HepG2 (cell line): ENCODE data around the gene HOXC9. TPM values are rescaled to one million over a fixed set of nuclear protein-coding genes. Genes with fewer than 3 reads are reported as not detected.

Source experiments
- ATAC-seq: fragments of 200-7000 bp; cut with Tn5 transposase; 3 replicates; pipeline ENCODE4 v1.9.1; 2020; ENCODE audit warnings: mild to moderate bottlenecking, moderate library complexity
- BruUV-seq: library from RNA; stranded (reverse); fragments of 400-500 nt; replicated peaks from 2 replicates; lab custom pipeline; 2021; lab: Mats Ljungman, UMichigan
- CTCF ChIA-PET: fragments of 300-600 bp; formaldehyde crosslinking; extraction: SDS; loops from one replicate; lab custom pipeline; 2021; ENCODE audit warnings: low total read pairs, inconsistent platforms, low intra/inter-chr PET ratio; lab: Yijun Ruan, JAX
- POLR2A ChIA-PET: fragments of 350-600 bp; sonication (Branson Sonifier 250); formaldehyde crosslinking; loops from one replicate; lab custom pipeline; 2020; ENCODE audit warnings: antibody characterized with exemption, inconsistent platforms; lab: Yijun Ruan, JAX
- DNase-seq: peaks from one replicate; pipeline ENCODE4 v3.0.0-alpha.2; 2015; ENCODE audit warnings: low spot score
- FAIRE-seq: peaks from 3 replicates; lab custom pipeline; 2011; peaks lifted over from hg19 to GRCh38; lab: Jason Lieb, UNC
- H2AFZ ChIP-seq: one replicate; pipeline ENCODE4 v1.6.1; 2011; ENCODE audit warnings: low read length, inconsistent platforms
- H3K27ac ChIP-seq: fragments of 300-600 bp; 3 replicates; pipeline ENCODE4 v1.8.0; 2011; ENCODE audit warnings: mixed run types, mild to moderate bottlenecking, mixed read lengths, low read length, inconsistent platforms; ENCODE audit not compliant: insufficient read depth; ENCODE audit errors: extremely low read length
- H3K27me3 ChIP-seq, 2 experiments: fragments of 200-600 bp in 1 of 2; 2 replicates in 1 of 2; 3 replicates in 1 of 2; pipeline versions ENCODE4 v1.6.0 to v1.8.0; 2011; ENCODE audit warnings: low read length in 2 of 2, mild to moderate bottlenecking in 2 of 2, moderate library complexity in 2 of 2, inconsistent platforms in 1 of 2; ENCODE audit not compliant: insufficient read depth in 2 of 2, control insufficient read depth in 1 of 2
- H3K36me3 ChIP-seq, 2 experiments: fragments of 200-600 bp in 1 of 2; replicated peaks in 1 of 2; 2 replicates in 1 of 2; 3 replicates in 1 of 2; pipeline versions ENCODE4 v1.5.1 to v1.8.0; 2011; ENCODE audit warnings: low read length in 2 of 2, inconsistent platforms in 1 of 2; ENCODE audit not compliant: insufficient read depth in 2 of 2, control insufficient read depth in 1 of 2
- H3K4me1 ChIP-seq: 2 replicates; pipeline ENCODE4 v1.5.1; 2012; ENCODE audit warnings: low read length, inconsistent platforms; ENCODE audit not compliant: insufficient read depth
- H3K4me2 ChIP-seq: 2 replicates; pipeline ENCODE4 v1.6.0; 2011; ENCODE audit warnings: low read depth, low read length, inconsistent platforms
- H3K4me3 ChIP-seq, 3 experiments: fragments of 200-600 bp in 1 of 3; sonication (generic), shearing (Covaris generic) in 1 of 3; replicated peaks in 1 of 3; 2 replicates each; pipeline ENCODE4 v1.5.1; 2011 to 2016; ENCODE audit warnings: low read length in 3 of 3, inconsistent platforms in 2 of 3, low read depth in 2 of 3, mild to moderate bottlenecking in 2 of 3, control low read depth in 1 of 3, mixed read lengths in 1 of 3; ENCODE audit not compliant: insufficient read depth in 1 of 3
- H3K79me2 ChIP-seq: one replicate; pipeline ENCODE4 v1.6.1; 2011; ENCODE audit warnings: low read length, inconsistent platforms; ENCODE audit not compliant: insufficient read depth
- H3K9ac ChIP-seq: 2 replicates; pipeline ENCODE4 v1.6.0; 2011; ENCODE audit warnings: mild to moderate bottlenecking, low read depth, low read length, inconsistent platforms; ENCODE audit not compliant: insufficient read depth
- H3K9me3 ChIP-seq: 2 replicates; pipeline ENCODE4 v1.5.1; 2012; ENCODE audit warnings: mild to moderate bottlenecking, low read length
- H4K20me1 ChIP-seq: 2 replicates; pipeline ENCODE4 v1.6.0; 2011; ENCODE audit warnings: inconsistent platforms, mild to moderate bottlenecking, low read length, moderate library complexity; ENCODE audit not compliant: insufficient read depth
- FOXO4 ChIP-seq: sonication (generic); formaldehyde crosslinking; conservative IDR thresholded peaks from 2 replicates; pipeline ENCODE4 v1.8.1; 2023; ENCODE audit warnings: missing genetic modification reagents
- KDM5B ChIP-seq: sonication (generic); formaldehyde crosslinking; IDR thresholded peaks from 2 replicates; pipeline ENCODE4 v1.4.0; 2020; ENCODE audit warnings: missing genetic modification reagents, mild to moderate bottlenecking, borderline replicate concordance
- MED13 ChIP-seq: sonication (generic); formaldehyde crosslinking; IDR thresholded peaks from 2 replicates; pipeline ENCODE4 v1.5.0; 2020; ENCODE audit warnings: missing genetic modification reagents
- POLR2AphosphoS5 ChIP-seq: IDR thresholded peaks from 2 replicates; pipeline ENCODE4 v1.6.1; 2012; ENCODE audit warnings: low read depth, low read length
- RFX5 ChIP-seq: IDR thresholded peaks from 2 replicates; pipeline ENCODE4 v1.6.1; 2011; ENCODE audit warnings: low read depth, low read length, improper control_type of control experiment
- SP4 ChIP-seq: sonication (generic); formaldehyde crosslinking; IDR thresholded peaks from 2 replicates; pipeline ENCODE4 v1.8.1; 2023; ENCODE audit warnings: mild to moderate bottlenecking, missing genetic modification reagents
- THAP9 ChIP-seq: sonication (generic); formaldehyde crosslinking; IDR thresholded peaks from 2 replicates; pipeline ENCODE4; 2020; ENCODE audit warnings: missing genetic modification reagents, mild to moderate bottlenecking, borderline replicate concordance
- ZBTB10 ChIP-seq: sonication (generic); formaldehyde crosslinking; IDR thresholded peaks from 2 replicates; pipeline ENCODE4 v1.4.0; 2020; ENCODE audit warnings: missing genetic modification reagents, borderline replicate concordance
- ZMYM2 ChIP-seq: sonication (generic); formaldehyde crosslinking; IDR thresholded peaks from 2 replicates; pipeline ENCODE4 v1.8.0; 2022; ENCODE audit warnings: mild to moderate bottlenecking, missing genetic modification reagents
- ZNF432 ChIP-seq: sonication (generic); formaldehyde crosslinking; IDR thresholded peaks from 2 replicates; pipeline ENCODE4 v1.5.0; 2020; ENCODE audit warnings: missing genetic modification reagents, mild to moderate bottlenecking, borderline replicate concordance
- ZNF512B ChIP-seq: sonication (generic); formaldehyde crosslinking; IDR thresholded peaks from 2 replicates; pipeline ENCODE4 v1.5.1; 2020; ENCODE audit warnings: missing genetic modification reagents, mild to moderate bottlenecking, borderline replicate concordance
- ZNF691 ChIP-seq: sonication (generic); formaldehyde crosslinking; IDR thresholded peaks from 2 replicates; pipeline ENCODE4 v1.4.0; 2020; ENCODE audit warnings: missing genetic modification reagents, low read depth, mild to moderate bottlenecking, borderline replicate concordance
- WGBS: methylation state at CpG from one replicate; pipeline ENCODE4 v1.1.6; 2017; ENCODE audit warnings: low lambda C conversion rate; 5-methylcytosine and 5-hydroxymethylcytosine counted together
- in situ Hi-C: cut with HindIII; loops from 2 replicates; pipeline ENCODE4 v1.10.0; 2017; ENCODE audit warnings: low pct_unique_long_range_greater_than_20kb; ENCODE audit not compliant: extremely low pct_ligation_motif_present
- intact Hi-C: fragments of 100-400 bp; cut with micrococcal nuclease; formaldehyde crosslinking; loops from one replicate; pipeline ENCODE4 v1.10.0; 2022; ENCODE audit not compliant: unreplicated experiment
- polyA plus RNA-seq, 8 experiments: library from polyadenylated mRNA; depleted of rRNA in 3 of 8; stranded (reverse) in 7 of 8; unstranded in 1 of 8; fragments of >200 nt; fragmentation: Illumina TruSeq in 4 of 8; extraction: Trizol in 4 of 8; gene quantifications; 2 replicates each; pipeline versions ENCODE4 v1.2.1 to v1.2.3, GENCODE V29; 2011 to 2016; ENCODE audit warnings: low read depth in 4 of 8, missing spikeins in 1 of 8, mixed read lengths in 1 of 8; ENCODE audit not compliant: insufficient read depth in 1 of 8
- total RNA-seq, 5 experiments: library from RNA; depleted of rRNA; stranded (reverse); fragments of >200 nt; fragmentation: Illumina TruSeq; extraction: Trizol; gene quantifications; 2 replicates each; pipeline ENCODE4 v1.2.3, GENCODE V29; 2016; ENCODE audit warnings: low read depth in 1 of 5

HOXC9 gene
- total and polyA plus RNA-seq, 2 of the 13 experiments (the other 11 are each of a cell fraction or from before 2014, with no cell fraction given) = 0.11 to 1.1 TPM

GRCh38 chr12:53965281-53966084 is 34.5 kb upstream of the HOXC9 start:
- POLR2A ChIA-PET = no interaction called here
- BruUV-seq = no TSS peak
- Histone ChIP-seq H3K27ac (no peak overlapping the region), H4K20me1 (0 out of 2 replicates have a peak, but pooled peaks cover 2% of the 10 kb centered on the region), H3K9ac (no peak overlapping the region), H2AFZ (no peak overlapping the region), H3K36me3 (no peaks in the 10 kb centered on the region), H3K4me2 (no peak overlapping the region), H3K27me3 (peaks cover 24 to 99% of the 10 kb centered on the region in 2 experiments), H3K79me2 (no peaks in the 10 kb centered on the region), H3K4me3 (no peak overlapping the region), H3K9me3 (no peaks in the 10 kb centered on the region), H3K4me1 (no peaks in the 10 kb centered on the region)
- intact Hi-C loops (no loop called here), in situ Hi-C loops (no loop called here)
- CTCF ChIA-PET = no interaction called here
- FAIRE-seq (no peak), DNase-seq (no peak), ATAC-seq (no peak)
- WGBS = 31% methylated on average over 15 of the region's 18 CpGs
- TF ChIP-seq ZNF691 (CRISPR knock-in tag) (no peak), ZBTB10 (no peak), RFX5 (no peak), SP4 (CRISPR knock-in tag) (no peak), ZNF432 (CRISPR knock-in tag) (no peak), POLR2AphosphoS5 (no peak), MED13 (no peak), ZMYM2 (CRISPR knock-in tag) (no peak), THAP9 (CRISPR knock-in tag) (no peak), KDM5B (CRISPR knock-in tag) (no peak), FOXO4 (CRISPR knock-in tag) (no peak), ZNF512B (CRISPR knock-in tag) (no peak)
